K562 (cell line): ENCODE data around the gene KAZALD1. TPM values are rescaled to one million over a fixed set of nuclear protein-coding genes. Genes with fewer than 3 reads are reported as not detected.

ENCODE experiments used
- ATAC-seq: fragments of 200-7000 bp; cut with Tn5 transposase; 3 replicates; pipeline ENCODE4 v1.9.1; 2020; ENCODE audit warnings: moderate library complexity
- BruUV-seq: library from RNA; stranded (reverse); fragments of 400-500 nt; replicated peaks from 2 replicates; lab custom pipeline; 2021; lab: Mats Ljungman, UMichigan
- CTCF ChIA-PET: fragments of 300-600 bp; formaldehyde crosslinking; extraction: SDS; loops from one replicate; lab custom pipeline; 2021; ENCODE audit warnings: low intra/inter-chr PET ratio; lab: Yijun Ruan, JAX
- POLR2A ChIA-PET: fragments of 300-600, 350-650 bp; sonication (Branson Sonifier 250); formaldehyde crosslinking; extraction: SDS; loops from one replicate; lab custom pipeline; 2021; ENCODE audit warnings: antibody characterized with exemption, inconsistent platforms; lab: Yijun Ruan, JAX
- DNase-seq, 4 experiments: peaks; one replicate each; pipeline versions ENCODE4 v3.0.0 to v3.0.0-alpha.2; 2011 to 2018; ENCODE audit warnings: low spot score in 3 of 4, mixed read lengths in 3 of 4; ENCODE audit errors: extremely low read depth in 1 of 4
- FAIRE-seq: peaks from 2 replicates; lab custom pipeline; 2011; peaks lifted over from hg19 to GRCh38; lab: Jason Lieb, UNC
- H2AFZ ChIP-seq: 2 replicates; pipeline ENCODE4 v1.6.0; 2011; ENCODE audit warnings: low read depth, low read length, control low read depth, inconsistent platforms
- H3K27ac ChIP-seq: fragments of 200-600 bp; 3 replicates; pipeline ENCODE4 v1.8.0; 2011; ENCODE audit warnings: low read depth, mild to moderate bottlenecking, control low read depth, inconsistent platforms, low read length, moderate library complexity, mixed read lengths; ENCODE audit errors: extremely low read depth
- H3K27me3 ChIP-seq, 2 experiments: fragments of 300-600 bp in 1 of 2; 2 replicates in 1 of 2; 3 replicates in 1 of 2; pipeline versions ENCODE4 v1.6.0 to v1.8.0; 2011; ENCODE audit warnings: inconsistent platforms in 2 of 2, low read length in 2 of 2, mild to moderate bottlenecking in 1 of 2, mixed read lengths in 1 of 2, moderate library complexity in 1 of 2; ENCODE audit not compliant: control insufficient read depth in 2 of 2, insufficient read depth in 2 of 2
- H3K36me3 ChIP-seq: fragments of 300-600 bp; 3 replicates; pipeline ENCODE4 v1.8.0; 2011; ENCODE audit warnings: mild to moderate bottlenecking, low read length, inconsistent platforms; ENCODE audit not compliant: control insufficient read depth, insufficient read depth
- H3K4me1 ChIP-seq, 2 experiments: fragments of 200-600 bp in 1 of 2; replicated peaks in 1 of 2; 2 replicates in 1 of 2; 3 replicates in 1 of 2; pipeline versions ENCODE4 v1.5.1 to v1.8.0; 2011; ENCODE audit warnings: inconsistent platforms in 2 of 2, low read length in 2 of 2, mild to moderate bottlenecking in 1 of 2, mixed read lengths in 1 of 2, moderate library complexity in 1 of 2; ENCODE audit not compliant: control insufficient read depth in 2 of 2, insufficient read depth in 2 of 2
- H3K4me2 ChIP-seq: 2 replicates; pipeline ENCODE4 v1.6.1; 2011; ENCODE audit warnings: low read length, control low read depth, inconsistent platforms, mixed read lengths; ENCODE audit not compliant: insufficient read depth
- H3K4me3 ChIP-seq: fragments of 200-600 bp; sonication (generic), shearing (Covaris generic); 2 replicates; pipeline ENCODE4 v1.5.1; 2016; ENCODE audit warnings: control low read depth, inconsistent platforms
- H3K79me2 ChIP-seq: fragments of 200-600 bp; 3 replicates; pipeline ENCODE4 v1.8.0; 2011; ENCODE audit warnings: low read length, inconsistent platforms; ENCODE audit not compliant: control insufficient read depth, insufficient read depth
- H3K9ac ChIP-seq, 2 experiments: 2 replicates each; pipeline versions ENCODE4 v1.6.0 to v1.6.1; 2011; ENCODE audit warnings: low read depth in 2 of 2, low read length in 2 of 2, control low read depth in 1 of 2, inconsistent platforms in 1 of 2, mild to moderate bottlenecking in 1 of 2, mixed read lengths in 1 of 2; ENCODE audit not compliant: insufficient read depth in 1 of 2
- H3K9me1 ChIP-seq: one replicate; pipeline ENCODE4 v1.6.0; 2011; ENCODE audit warnings: inconsistent platforms, mild to moderate bottlenecking, low read length, moderate library complexity; ENCODE audit not compliant: control insufficient read depth, insufficient read depth
- H3K9me3 ChIP-seq: replicated peaks from 2 replicates; pipeline ENCODE4 v1.5.1; 2011; ENCODE audit warnings: low read depth, low read length, inconsistent platforms; ENCODE audit not compliant: control insufficient read depth, insufficient read depth
- H4K20me1 ChIP-seq: replicated peaks from 2 replicates; pipeline ENCODE4 v1.6.1; 2011; ENCODE audit warnings: low read length, inconsistent platforms, mixed read lengths; ENCODE audit not compliant: control insufficient read depth, insufficient read depth
- CSDE1 ChIP-seq, 2 experiments: fragments of 450-650 bp; IDR thresholded peaks; 2 replicates each; pipeline ENCODE4 v1.6.1; 2016; ENCODE audit warnings: mild to moderate bottlenecking in 1 of 2
- DDX20 ChIP-seq: fragments of 450-650 bp; IDR thresholded peaks from 2 replicates; pipeline ENCODE4 v1.6.1; 2016; ENCODE audit warnings: missing genetic modification characterization, low read depth, mild to moderate bottlenecking, missing compliant biosample characterization, moderate library complexity
- DNMT1 ChIP-seq: fragments of 450-650 bp; IDR thresholded peaks from 2 replicates; pipeline ENCODE4 v1.6.1; 2016; ENCODE audit warnings: antibody characterized with exemption, mild to moderate bottlenecking
- EP400 ChIP-seq: fragments of 450-650 bp; IDR thresholded peaks from 2 replicates; pipeline ENCODE4 v1.6.1; 2017; ENCODE audit warnings: antibody characterized with exemption, mild to moderate bottlenecking, moderate library complexity
- HDAC1 ChIP-seq, 2 experiments: fragments of 450-650 bp; IDR thresholded peaks; 2 replicates each; pipeline ENCODE4 v1.6.1; 2016 to 2017; ENCODE audit warnings: inconsistent platforms in 1 of 2, mild to moderate bottlenecking in 1 of 2, moderate library complexity in 1 of 2
- MBD2 ChIP-seq: sonication (generic); IDR thresholded peaks from 2 replicates; pipeline ENCODE4 v1.6.1; 2016; ENCODE audit warnings: low read depth, borderline replicate concordance
- MEF2D ChIP-seq: conservative IDR thresholded peaks from 2 replicates; pipeline ENCODE4 v1.6.1; 2016; ENCODE audit warnings: low read depth, missing genetic modification characterization, missing compliant biosample characterization
- NFIC ChIP-seq: fragments of 450-650 bp; IDR thresholded peaks from 2 replicates; pipeline ENCODE4 v1.6.1; 2017; ENCODE audit warnings: mild to moderate bottlenecking, inconsistent platforms
- NKRF ChIP-seq: fragments of 450-650 bp; IDR thresholded peaks from 2 replicates; pipeline ENCODE4 v1.6.1; 2016; ENCODE audit warnings: borderline replicate concordance
- NR3C1 ChIP-seq: sonication (generic); formaldehyde crosslinking; IDR thresholded peaks from 2 replicates; pipeline ENCODE4 v1.8.1; 2022; ENCODE audit warnings: missing genetic modification reagents
- NUFIP1 ChIP-seq: fragments of 450-650 bp; IDR thresholded peaks from 2 replicates; pipeline ENCODE4 v1.6.1; 2018; ENCODE audit not compliant: partially characterized antibody
- PTBP1 ChIP-seq: fragments of 200-400 bp; formaldehyde crosslinking; IDR thresholded peaks from 2 replicates; pipeline ENCODE4 v1.6.1; 2017; ENCODE audit warnings: low read depth, low read length
- RUNX1 ChIP-seq: sonication (generic); IDR thresholded peaks from 2 replicates; pipeline ENCODE4 v1.6.1; 2016; ENCODE audit warnings: antibody characterized with exemption, low read depth
- SMARCE1 ChIP-seq: fragments of 450-650 bp; IDR thresholded peaks from 2 replicates; pipeline ENCODE4 v1.7.1; 2016; ENCODE audit warnings: mild to moderate bottlenecking
- STAG1 ChIP-seq: sonication (generic); formaldehyde crosslinking; IDR thresholded peaks from 2 replicates; pipeline ENCODE4 v1.5.0; 2020; ENCODE audit warnings: missing genetic modification reagents, borderline replicate concordance
- ZNF134 ChIP-seq: fragments of 250-450 bp; sonication (Bioruptor Pico); conservative IDR thresholded peaks from 2 replicates; pipeline ENCODE4 v1.4.0; 2020
- WGBS: fragments of 100-300 bp; shearing (Covaris generic); methylation state at CpG from one replicate; pipeline ENCODE4 v1.1.6; 2016; ENCODE audit warnings: low coverage, mixed read lengths; ENCODE audit not compliant: insufficient coverage; ENCODE audit errors: missing lambda C conversion rate; 5-methylcytosine and 5-hydroxymethylcytosine counted together
- in situ Hi-C: fragments of 300-500 bp; cut with MboI; formaldehyde crosslinking; loops from 4 replicates; pipeline ENCODE4 v1.15.0; 2018; ENCODE audit warnings: inconsistent platforms, mixed read lengths
- intact Hi-C: fragments of 100-400 bp; cut with micrococcal nuclease; formaldehyde crosslinking; loops from 2 replicates; pipeline ENCODE4 v1.14.2; 2022
- polyA plus RNA-seq, 8 experiments: library from polyadenylated mRNA; depleted of rRNA in 4 of 8; stranded (reverse) in 5 of 8; unstranded in 3 of 8; fragments of >200 nt; fragmentation: Nextera tagmentation in 2 of 8; fragmentation: Illumina TruSeq in 1 of 8; extraction: Ambion mirVana in 2 of 8; extraction: Trizol in 1 of 8; gene quantifications; 2 replicates each; pipeline versions ENCODE4 v1.2.1 to v1.2.3, GENCODE V29; 2011 to 2014; ENCODE audit warnings: inconsistent platforms in 1 of 8, missing spikeins in 1 of 8
- total RNA-seq, 7 experiments: library from RNA; depleted of rRNA in 6 of 7; stranded (reverse); fragments of >200 nt in 6 of 7; fragmentation: Illumina TruSeq in 2 of 7; extraction: Trizol in 2 of 7; gene quantifications; 2 replicates each; pipeline versions ENCODE4 v1.2.1 to v1.2.3, GENCODE V29; 2011 to 2021; ENCODE audit warnings: low replicate concordance in 1 of 7

Gene KAZALD1
- total and polyA plus RNA-seq, 9 of the 15 experiments (the other 6 are each of a cell fraction or from before 2014, with no cell fraction given), result 0.15 to 10.0 (median 4.9) TPM

GRCh38 chr10:101021692-101022251 lies 40.0 kb upstream of the KAZALD1 start:
- FAIRE-seq, result no peak
- Histone ChIP-seq H3K27me3 (no peaks in the 10 kb centered on the region), H2AFZ (no peak overlapping the region), H3K27ac (no peak overlapping the region), H3K4me3 (no peak overlapping the region), H3K9ac (no peak overlapping the region), H3K4me1 (peaks cover 0 to 13% of the 10 kb centered on the region in 2 experiments; a peak in 3 of 5 replicates), H3K9me3 (no peaks in the 10 kb centered on the region), H3K79me2 (no peaks in the 10 kb centered on the region), H3K4me2 (no peak overlapping the region), H3K36me3 (no peaks in the 10 kb centered on the region), H4K20me1 (no peaks in the 10 kb centered on the region), H3K9me1 (no peaks in the 10 kb centered on the region)
- ChIA-PET CTCF (no interaction called here), POLR2A (no interaction called here)
- intact Hi-C loops (no loop called here), in situ Hi-C loops (no loop called here)
- no peak for DNase-seq
- no peak for ATAC-seq
- no peak for TF ChIP-seq RUNX1
- TF ChIP-seq DDX20 (tag), result no peak
- TF ChIP-seq HDAC1 (IDR thresholded peaks at IDR 0.05), result no peak
- TF ChIP-seq NR3C1 (CRISPR knock-in tag), result no peak
- TF ChIP-seq ZNF134 (CRISPR knock-in tag), result no peak
- TF ChIP-seq STAG1 (CRISPR knock-in tag), result no peak
- no peak for TF ChIP-seq NUFIP1
- no peak for TF ChIP-seq CSDE1 (IDR thresholded peaks at IDR 0.05)
- TF ChIP-seq SMARCE1, result no peak
- TF ChIP-seq MBD2, result no peak
- TF ChIP-seq DNMT1, result no peak
- TF ChIP-seq MEF2D (tag), result no peak
- TF ChIP-seq PTBP1, result no peak
- TF ChIP-seq NKRF, result no peak
- no peak for TF ChIP-seq EP400
- no peak for TF ChIP-seq NFIC
- BruUV-seq, result no TSS peak
- 8% methylated on average over 8 of the region's 11 CpGs for WGBS
